ENCODE measurements around the gene MMS22L. TPM values are rescaled to one million over a fixed set of nuclear protein-coding genes. Genes with fewer than 3 reads are reported as not detected.

MMS22L gene
- total RNA-seq, 2 experiments from 2014 or later = 41.7 to 45.1 TPM

GRCh38 chr6:97214671-97215070 is 68.3 kb downstream of the MMS22L start:
- H3K9me3 Mint-ChIP-seq (ENCODE audit: insufficient read depth) = no peaks in the 10 kb centered on the region
- ChIA-PET CTCF (interaction anchor here (1.3 to 1.8 kb wide), 2 partner anchors 11 to 14 kb away, joined by 4 to 6 read pairs; no protein-coding TSS in a partner anchor), POLR2A (no interaction called here)
- no peak for ATAC-seq
- no peak overlapping the region for H3K4me3 Mint-ChIP-seq
- peaks cover 5% of the 10 kb centered on the region for H3K4me1 Mint-ChIP-seq (ENCODE audit: low read depth)
- H3K27ac Mint-ChIP-seq = no peak overlapping the region
- DNase-seq = no peak
- H3K36me3 Mint-ChIP-seq (ENCODE audit: low read depth) = peaks cover 31% of the 10 kb centered on the region
- no peaks in the 10 kb centered on the region for H3K27me3 Mint-ChIP-seq (ENCODE audit: low read depth)

- Mint-ChIP-seq H3K4me1 (ENCODE audit: low read depth) (peaks cover 6% of the 10 kb centered on the region), H3K27ac (no peak overlapping the region), H3K4me3 (no peak overlapping the region), H3K36me3 (ENCODE audit: low read depth) (peaks cover 22% of the 10 kb centered on the region), H3K9me3 (ENCODE audit: insufficient read depth) (no peaks in the 10 kb centered on the region), H3K27me3 (ENCODE audit: low read depth) (no peaks in the 10 kb centered on the region)
- ATAC-seq = no peak
- ChIA-PET CTCF (no interaction called here), POLR2A (no interaction called here)
- no peak for DNase-seq
Observed at GRCh38 chr6:97207383-97207782, 75.6 kb downstream of the MMS22L start.

DNA sequence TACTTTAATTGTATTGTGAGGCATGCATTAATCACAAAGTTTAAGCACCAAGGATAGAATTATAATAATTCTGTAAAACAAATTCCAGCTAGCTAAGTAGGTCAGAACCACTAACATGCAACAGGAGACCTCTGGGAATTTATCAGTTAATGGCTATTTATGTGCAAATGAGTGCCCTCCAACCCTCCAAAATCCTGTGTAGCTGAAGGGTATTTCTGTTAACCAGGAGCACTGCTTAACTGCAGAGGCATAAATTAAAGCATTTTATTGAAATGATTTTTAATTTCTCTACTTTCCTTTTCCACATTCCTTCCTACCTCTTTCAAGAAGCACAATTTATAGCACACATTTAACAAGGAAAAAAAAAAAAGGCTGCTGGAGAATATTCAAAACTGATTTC is 77.0 kb downstream of the MMS22L start:
- CTCF ChIA-PET = no interaction called here
- H3K4me3 Mint-ChIP-seq = no peak overlapping the region
- POLR2A ChIA-PET = no interaction called here
- peaks cover 15% of the 10 kb centered on the region for H3K36me3 Mint-ChIP-seq (ENCODE audit: low read depth)
- no peaks in the 10 kb centered on the region for H3K27me3 Mint-ChIP-seq (ENCODE audit: low read depth)
- peaks cover 6% of the 10 kb centered on the region for H3K4me1 Mint-ChIP-seq (ENCODE audit: low read depth)
- ATAC-seq (no peak), DNase-seq (no peak)
- H3K27ac Mint-ChIP-seq = no peak overlapping the region
- no peaks in the 10 kb centered on the region for H3K9me3 Mint-ChIP-seq (ENCODE audit: insufficient read depth)

DNA sequence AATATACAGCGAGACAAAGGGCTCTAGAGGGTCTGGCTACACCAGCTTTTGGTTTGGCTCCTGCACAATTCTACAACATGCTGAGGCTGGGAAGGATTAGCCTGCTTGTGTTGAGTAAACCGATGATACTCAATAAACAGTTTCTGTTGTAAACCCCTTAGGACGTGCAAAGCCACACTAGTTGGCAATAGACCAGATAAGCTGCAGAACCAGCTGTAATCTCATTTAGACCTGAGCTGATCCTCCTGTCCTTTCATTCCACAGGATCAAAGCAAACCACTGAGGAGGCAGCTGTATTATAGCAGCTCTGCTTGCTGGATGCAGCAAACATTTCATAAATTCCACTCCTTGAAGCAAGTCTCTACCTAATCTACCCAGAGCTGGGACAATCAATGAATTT is 79.7 kb downstream of the MMS22L start:
- H3K4me3 Mint-ChIP-seq = no peak overlapping the region
- no peak overlapping the region for H3K27ac Mint-ChIP-seq
- H3K36me3 Mint-ChIP-seq (ENCODE audit: low read depth) = peaks cover 18% of the 10 kb centered on the region
- no peaks in the 10 kb centered on the region for H3K9me3 Mint-ChIP-seq (ENCODE audit: insufficient read depth)
- ChIA-PET POLR2A (no interaction called here), CTCF (interaction anchor here (0.9 to 1.2 kb wide), 3 partner anchors 12 to 32 kb away, joined by 3 to 4 read pairs (median 3); no protein-coding TSS in a partner anchor)
- H3K4me1 Mint-ChIP-seq (ENCODE audit: low read depth) = peaks cover 6% of the 10 kb centered on the region
- ATAC-seq (no peak), DNase-seq (no peak)
- no peaks in the 10 kb centered on the region for H3K27me3 Mint-ChIP-seq (ENCODE audit: low read depth)

- DNase-seq (no peak), ATAC-seq (no peak)
- POLR2A ChIA-PET = interaction anchor here (0.6 kb wide), 1 partner anchor 1871 kb away, joined by 5 read pairs; no protein-coding TSS in a partner anchor
- no peak overlapping the region for H3K4me3 Mint-ChIP-seq
- H3K27ac Mint-ChIP-seq = no peak overlapping the region
- H3K27me3 Mint-ChIP-seq (ENCODE audit: low read depth) = no peaks in the 10 kb centered on the region
- H3K36me3 Mint-ChIP-seq (ENCODE audit: low read depth) = peaks cover 18% of the 10 kb centered on the region
- no peaks in the 10 kb centered on the region for H3K9me3 Mint-ChIP-seq (ENCODE audit: insufficient read depth)
- no peaks in the 10 kb centered on the region for H3K4me1 Mint-ChIP-seq (ENCODE audit: low read depth)
- CTCF ChIA-PET = interaction anchor here (6.3 kb wide), 1 partner anchor 12 kb away, joined by 43 read pairs; no protein-coding TSS in a partner anchor
Observed at GRCh38 chr6:97198046-97198565, 84.9 kb downstream of the MMS22L start.

DNA sequence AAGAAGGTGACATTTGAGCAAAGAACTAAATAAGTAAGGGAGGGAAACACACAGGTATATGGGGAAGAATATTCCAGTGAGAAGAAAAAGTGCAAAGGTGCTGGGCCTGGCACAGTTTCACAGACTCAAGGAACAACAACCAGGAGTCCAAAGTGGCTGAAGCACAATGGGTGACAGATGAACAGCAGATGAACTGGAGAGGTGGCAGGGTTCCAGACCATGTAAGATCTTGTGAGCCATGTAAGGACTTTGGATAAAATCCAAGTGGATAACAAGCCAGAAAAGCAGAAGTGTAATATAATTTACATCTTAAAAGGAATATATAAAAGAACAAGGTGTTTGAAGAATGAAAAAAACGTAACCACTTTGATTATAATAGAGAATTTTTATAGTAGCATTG is 87.9 kb downstream of the MMS22L start:
- no peak overlapping the region for H3K4me3 Mint-ChIP-seq
- no peaks in the 10 kb centered on the region for H3K27me3 Mint-ChIP-seq (ENCODE audit: low read depth)
- DNase-seq (no peak), ATAC-seq (no peak)
- no peaks in the 10 kb centered on the region for H3K9me3 Mint-ChIP-seq (ENCODE audit: insufficient read depth)
- ChIA-PET POLR2A (no interaction called here), CTCF (no interaction called here)
- H3K4me1 Mint-ChIP-seq (ENCODE audit: low read depth) = no peaks in the 10 kb centered on the region
- no peak overlapping the region for H3K27ac Mint-ChIP-seq
- peaks cover 21% of the 10 kb centered on the region for H3K36me3 Mint-ChIP-seq (ENCODE audit: low read depth)

DNA sequence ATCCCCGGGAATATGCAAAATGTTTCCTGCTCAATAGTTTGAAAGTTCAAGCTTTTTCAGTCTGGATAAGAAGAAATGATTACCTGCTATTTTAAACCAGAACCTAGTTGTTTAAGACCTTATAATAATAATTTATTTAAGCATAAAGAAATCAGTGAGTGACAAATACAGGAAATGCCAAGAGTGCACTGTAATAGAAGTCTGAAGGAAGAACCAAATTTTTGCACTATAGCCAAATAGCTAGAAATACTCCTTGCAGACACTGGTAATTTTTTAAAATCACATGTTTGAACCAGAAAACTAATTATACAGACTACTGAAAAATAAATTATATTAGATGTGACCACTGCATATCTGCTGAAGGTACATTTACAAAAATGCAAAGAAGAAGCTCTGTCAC is 93.2 kb downstream of the MMS22L start:
- H3K9me3 Mint-ChIP-seq (ENCODE audit: insufficient read depth) = no peaks in the 10 kb centered on the region
- H3K27me3 Mint-ChIP-seq (ENCODE audit: low read depth) = no peaks in the 10 kb centered on the region
- ATAC-seq (no peak), DNase-seq (no peak)
- CTCF ChIA-PET = interaction anchor here (1.0 kb wide), 2 partner anchors 12 kb away, joined by 3 read pairs; no protein-coding TSS in a partner anchor
- H3K4me1 Mint-ChIP-seq (ENCODE audit: low read depth) = no peaks in the 10 kb centered on the region
- peaks cover 8% of the 10 kb centered on the region for H3K36me3 Mint-ChIP-seq (ENCODE audit: low read depth)
- H3K4me3 Mint-ChIP-seq = no peak overlapping the region
- no peak overlapping the region for H3K27ac Mint-ChIP-seq
- POLR2A ChIA-PET = no interaction called here

- Mint-ChIP-seq H3K9me3 (ENCODE audit: insufficient read depth) (no peaks in the 10 kb centered on the region), H3K27ac (no peak overlapping the region)
- ATAC-seq = no peak
Observed at GRCh38 chr6:97187951-97188350, 95.1 kb downstream of the MMS22L start.

GRCh38 chr6:97186416-97186999 is 96.5 kb downstream of the MMS22L start:
- Mint-ChIP-seq H3K36me3 (ENCODE audit: low read depth) (no peaks in the 10 kb centered on the region), H3K4me3 (no peak overlapping the region), H3K9me3 (ENCODE audit: insufficient read depth) (no peaks in the 10 kb centered on the region), H3K27ac (no peak overlapping the region), H3K27me3 (ENCODE audit: low read depth) (no peaks in the 10 kb centered on the region), H3K4me1 (ENCODE audit: low read depth) (no peaks in the 10 kb centered on the region)
- DNase-seq (peak; percentile 76), ATAC-seq (peak; percentile 86)
- CTCF ChIA-PET = interaction anchor here (0.6 to 4.6 kb wide), 18 partner anchors 9 to 642 kb away, joined by 3 to 43 read pairs (median 4); no protein-coding TSS in a partner anchor
- POLR2A ChIA-PET = no interaction called here

More at GRCh38 chr6:97187951-97188350, 95.1 kb downstream of the MMS22L start:
- peaks cover 6% of the 10 kb centered on the region for H3K36me3 Mint-ChIP-seq (ENCODE audit: low read depth)
- ChIA-PET POLR2A (no interaction called here), CTCF (interaction anchor here (1.1 to 4.6 kb wide), 2 partner anchors 11 to 204 kb away, joined by 4 to 43 read pairs; no protein-coding TSS in a partner anchor)
- no peaks in the 10 kb centered on the region for H3K4me1 Mint-ChIP-seq (ENCODE audit: low read depth)
- H3K4me3 Mint-ChIP-seq = no peak overlapping the region
- no peaks in the 10 kb centered on the region for H3K27me3 Mint-ChIP-seq (ENCODE audit: low read depth)
- no peak for DNase-seq

DNA sequence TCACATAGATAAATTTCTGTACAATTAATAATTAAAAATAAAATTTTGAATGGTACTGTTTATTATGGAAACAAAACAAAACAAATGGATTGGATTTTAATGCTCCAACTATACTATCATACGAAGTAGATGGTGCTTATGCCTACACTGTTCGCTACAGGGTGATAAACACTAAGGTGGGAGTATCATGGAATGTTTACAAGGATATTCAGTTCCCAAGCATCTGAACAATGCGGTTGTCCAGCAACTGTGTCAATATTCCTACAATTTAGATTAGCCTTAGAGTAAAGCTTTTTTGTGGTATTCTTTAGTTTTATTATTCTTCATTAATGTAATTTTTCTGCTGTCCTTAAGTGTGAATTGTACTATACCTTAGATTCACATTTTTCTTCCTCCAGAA is 105.1 kb downstream of the MMS22L start:
- Mint-ChIP-seq H3K4me1 (ENCODE audit: low read depth) (no peaks in the 10 kb centered on the region), H3K27me3 (ENCODE audit: low read depth) (no peaks in the 10 kb centered on the region), H3K36me3 (ENCODE audit: low read depth) (peaks cover 29% of the 10 kb centered on the region), H3K27ac (no peak overlapping the region), H3K9me3 (ENCODE audit: insufficient read depth) (no peaks in the 10 kb centered on the region), H3K4me3 (no peak overlapping the region)
- ATAC-seq (no peak), DNase-seq (no peak)
- ChIA-PET CTCF (interaction anchor here (0.9 to 1.0 kb wide), 2 partner anchors 9 to 11 kb away, joined by 3 to 5 read pairs; no protein-coding TSS in a partner anchor), POLR2A (no interaction called here)

DNA sequence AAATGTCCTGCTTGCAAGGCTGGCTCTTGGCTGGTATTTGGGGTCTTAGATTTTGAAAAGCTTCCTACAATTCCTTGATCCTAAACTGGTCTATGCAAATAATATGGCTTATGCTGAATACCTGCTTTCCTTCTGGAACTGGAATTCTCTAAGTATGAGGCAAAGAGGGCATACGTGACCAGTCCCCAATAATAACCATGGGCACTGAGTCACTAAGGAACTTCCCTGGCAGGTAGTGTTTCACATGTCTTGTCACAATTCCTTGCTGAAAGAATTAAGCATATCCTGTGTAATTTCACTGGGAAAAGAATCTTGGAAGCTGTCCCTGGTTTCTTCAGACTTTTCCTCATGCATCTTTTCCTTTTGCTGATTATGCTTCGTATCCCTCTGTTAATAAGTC is 106.5 kb downstream of the MMS22L start:
- POLR2A ChIA-PET = no interaction called here
- DNase-seq = no peak
- no peak for ATAC-seq
- Mint-ChIP-seq H3K27me3 (ENCODE audit: low read depth) (no peaks in the 10 kb centered on the region), H3K4me3 (no peak overlapping the region), H3K4me1 (ENCODE audit: low read depth) (no peaks in the 10 kb centered on the region), H3K36me3 (ENCODE audit: low read depth) (peaks cover 34% of the 10 kb centered on the region), H3K9me3 (ENCODE audit: insufficient read depth) (no peaks in the 10 kb centered on the region), H3K27ac (no peak overlapping the region)
- CTCF ChIA-PET = interaction anchor here (0.8 kb wide), 1 partner anchor 10 kb away, joined by 3 read pairs; no protein-coding TSS in a partner anchor

DNA sequence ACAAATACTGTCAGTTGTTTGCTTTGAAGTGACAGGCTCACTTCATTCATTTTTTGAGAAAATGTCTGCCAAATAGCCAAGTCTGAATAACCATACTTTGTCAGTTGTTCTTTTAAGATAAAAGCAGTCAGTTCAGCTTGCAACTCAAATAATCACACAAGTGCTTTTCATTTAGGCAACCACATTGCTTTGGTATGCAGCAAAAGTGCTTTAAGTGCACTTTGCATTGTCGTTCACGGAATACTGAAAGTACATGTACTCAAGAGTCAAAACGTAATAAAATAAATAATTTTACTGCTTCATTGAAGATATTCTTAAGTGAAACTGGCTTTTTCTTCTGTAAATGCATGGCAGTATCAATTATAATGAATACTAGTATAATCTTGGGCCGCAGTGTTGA is 107.2 kb downstream of the MMS22L start:
- no peaks in the 10 kb centered on the region for H3K9me3 Mint-ChIP-seq (ENCODE audit: insufficient read depth)
- POLR2A ChIA-PET = no interaction called here
- no peaks in the 10 kb centered on the region for H3K27me3 Mint-ChIP-seq (ENCODE audit: low read depth)
- H3K4me3 Mint-ChIP-seq = no peak overlapping the region
- H3K4me1 Mint-ChIP-seq (ENCODE audit: low read depth) = no peaks in the 10 kb centered on the region
- H3K27ac Mint-ChIP-seq = no peak overlapping the region
- H3K36me3 Mint-ChIP-seq (ENCODE audit: low read depth) = peaks cover 33% of the 10 kb centered on the region
- CTCF ChIA-PET = interaction anchor here (1.2 to 2.4 kb wide), 2 partner anchors 10 to 13 kb away, joined by 3 to 12 read pairs; no protein-coding TSS in a partner anchor
- DNase-seq (no peak), ATAC-seq (no peak)
